B cell (primary cell): ENCODE results near the gene IPP. TPM values are rescaled to one million over a fixed set of nuclear protein-coding genes. Genes with fewer than 3 reads are reported as not detected.

Experiments
- ATAC-seq: fragments of 200-7000 bp; cut with Tn5 transposase; one replicate; pipeline ENCODE4 v1.10.0; 2021; ENCODE audit warnings: low read depth, mild to moderate bottlenecking, moderate number of reproducible peaks, moderate library complexity
- CTCF ChIA-PET: fragments of 350-600 bp; sonication (Branson Sonifier 250); formaldehyde crosslinking; loops from one replicate; lab custom pipeline; 2021; ENCODE audit warnings: antibody characterized with exemption, inconsistent platforms; lab: Charles Lee
- POLR2A ChIA-PET: fragments of 350-600 bp; sonication (Branson Sonifier 250); formaldehyde crosslinking; loops from one replicate; lab custom pipeline; 2021; ENCODE audit warnings: antibody characterized with exemption; lab: Charles Lee
- DNase-seq: peaks from one replicate; pipeline ENCODE4 v3.0.0; 2013
- H2AFZ ChIP-seq: 2 replicates; pipeline ENCODE4 v1.6.1; 2012; ENCODE audit warnings: mild to moderate bottlenecking, low read depth, low read length; ENCODE audit not compliant: insufficient read depth, poor library complexity, severe bottlenecking
- H3K27ac ChIP-seq, 2 donors: 1 replicate in 1 of 2; 2 replicates in 1 of 2; pipeline ENCODE4 v1.5.1; 2012 to 2013; ENCODE audit warnings: low read length in 2 of 2, mild to moderate bottlenecking in 2 of 2, moderate library complexity in 1 of 2
- H3K27me3 ChIP-seq, 4 experiments: fragments of 200-600 bp in 1 of 4; sonication (generic) in 1 of 4; replicated peaks in 1 of 4; 1 replicate in 2 of 4; 2 replicates in 2 of 4; pipeline versions ENCODE4 v1.6.1 to v1.7.0; 2013 to 2016; ENCODE audit warnings: low read length in 3 of 4, mild to moderate bottlenecking in 2 of 4, mixed read lengths in 1 of 4, moderate library complexity in 1 of 4; ENCODE audit not compliant: insufficient read depth in 4 of 4, control insufficient read depth in 3 of 4; ENCODE audit errors: control extremely low read depth in 1 of 4
- H3K36me3 ChIP-seq, 2 experiments: replicated peaks in 1 of 2; 1 replicate in 1 of 2; 2 replicates in 1 of 2; pipeline versions ENCODE4 v1.6.1 to v1.7.1; 2013; ENCODE audit warnings: low read length in 1 of 2; ENCODE audit not compliant: insufficient read depth in 2 of 2, control insufficient read depth in 1 of 2; ENCODE audit errors: control extremely low read depth in 1 of 2, extremely low read depth in 1 of 2
- H3K4me1 ChIP-seq, 2 donors: fragments of 200-600 bp in 1 of 2; sonication (generic) in 1 of 2; 1 replicate in 1 of 2; 2 replicates in 1 of 2; pipeline versions ENCODE4 v1.5.1 to v1.6.1; 2013 to 2017; ENCODE audit warnings: low read length in 2 of 2; ENCODE audit not compliant: control insufficient read depth in 2 of 2, insufficient read depth in 2 of 2
- H3K4me2 ChIP-seq: replicated peaks from 2 replicates; pipeline ENCODE3; 2012; ENCODE audit warnings: mild to moderate bottlenecking, low read depth, low read length; ENCODE audit not compliant: poor library complexity, severe bottlenecking
- H3K4me3 ChIP-seq, 5 experiments: fragments of 200-600 bp in 1 of 5; sonication (generic) in 1 of 5; 1 replicate in 3 of 5; 2 replicates in 2 of 5; pipeline versions ENCODE4 v1.5.1 to v1.7.0; 2011 to 2016; ENCODE audit warnings: low read length in 4 of 5, mild to moderate bottlenecking in 4 of 5, low read depth in 2 of 5, control low read depth in 1 of 5, moderate library complexity in 1 of 5; ENCODE audit not compliant: insufficient read depth in 1 of 5; ENCODE audit errors: control extremely low read depth in 1 of 5, extremely low read depth in 1 of 5
- H3K79me2 ChIP-seq: fragments of 200-600 bp; sonication (generic); one replicate; pipeline ENCODE4 v1.6.0; 2016; ENCODE audit warnings: low read length; ENCODE audit not compliant: control insufficient read depth, insufficient read depth
- H3K9ac ChIP-seq: fragments of 200-600 bp; sonication (generic); 2 replicates; pipeline ENCODE4 v1.6.1; 2017; ENCODE audit warnings: mild to moderate bottlenecking, low read length, moderate library complexity
- H3K9me3 ChIP-seq, 3 donors: one replicate each; pipeline versions ENCODE4 v1.6.1 to v1.7.1; 2013; ENCODE audit warnings: low read length in 2 of 3; ENCODE audit not compliant: control insufficient read depth in 2 of 3, insufficient read depth in 1 of 3; ENCODE audit errors: control extremely low read depth in 1 of 3
- H4K20me1 ChIP-seq: 2 replicates; pipeline ENCODE4 v1.6.0; 2012; ENCODE audit warnings: mild to moderate bottlenecking, low read length; ENCODE audit not compliant: insufficient read depth, control insufficient read depth, poor library complexity, severe bottlenecking
- H3K27ac Mint-ChIP-seq: one replicate; pipeline ENCODE4 v1.8.0; 2021; ENCODE audit warnings: mixed read lengths
- H3K27me3 Mint-ChIP-seq: one replicate; pipeline ENCODE4 v1.8.0; 2021; ENCODE audit warnings: mixed read lengths
- H3K4me1 Mint-ChIP-seq: one replicate; pipeline ENCODE4 v1.8.0; 2021; ENCODE audit warnings: mixed read lengths
- H3K4me3 Mint-ChIP-seq: one replicate; pipeline ENCODE4 v1.8.0; 2021; ENCODE audit warnings: mixed read lengths
- H3K9me3 Mint-ChIP-seq: one replicate; pipeline ENCODE4 v1.8.0; 2022; ENCODE audit warnings: mixed read lengths; ENCODE audit not compliant: insufficient read depth
- EZH2 ChIP-seq: IDR thresholded peaks from 2 replicates; pipeline ENCODE4 v1.6.1; 2012; ENCODE audit warnings: borderline replicate concordance, low read depth, mild to moderate bottlenecking, moderate library complexity, low read length; ENCODE audit not compliant: insufficient read depth, poor library complexity, severe bottlenecking
- WGBS: methylation state at CpG from one replicate; pipeline ENCODE4 v1.1.5; 2013; ENCODE audit warnings: missing lambda C conversion rate; ENCODE audit not compliant: insufficient coverage; 5-methylcytosine and 5-hydroxymethylcytosine counted together
- intact Hi-C: fragments of 100-400 bp; cut with micrococcal nuclease; formaldehyde crosslinking; loops from one replicate; pipeline ENCODE4 v1.10.0; 2022
- polyA plus RNA-seq: library from polyadenylated mRNA; depleted of rRNA; stranded (reverse); fragments of >200 nt; gene quantifications from 2 replicates; pipeline ENCODE4 v1.2.3, GENCODE V29; 2012
- total RNA-seq, 2 donors: library from RNA; stranded (reverse); fragments of 120-200 nt in 1 of 2; gene quantifications; 1 replicate in 1 of 2; 2 replicates in 1 of 2; pipeline versions ENCODE4 v1.2.3 to v1.2.4, GENCODE V29; 2013 to 2022
- TF ChIP-seq, protein P1 (sequence below): fragments of 200-600 bp; IDR thresholded peaks from one replicate; pipeline ENCODE4 v1.8.0; 2022; ENCODE audit warnings: antibody characterized with exemption, mild to moderate bottlenecking

IPP gene
- total and polyA plus RNA-seq, 2 donors (not counting 1 experiment from before 2014, with no cell fraction given): 2.3 to 12.1 TPM

DNA sequence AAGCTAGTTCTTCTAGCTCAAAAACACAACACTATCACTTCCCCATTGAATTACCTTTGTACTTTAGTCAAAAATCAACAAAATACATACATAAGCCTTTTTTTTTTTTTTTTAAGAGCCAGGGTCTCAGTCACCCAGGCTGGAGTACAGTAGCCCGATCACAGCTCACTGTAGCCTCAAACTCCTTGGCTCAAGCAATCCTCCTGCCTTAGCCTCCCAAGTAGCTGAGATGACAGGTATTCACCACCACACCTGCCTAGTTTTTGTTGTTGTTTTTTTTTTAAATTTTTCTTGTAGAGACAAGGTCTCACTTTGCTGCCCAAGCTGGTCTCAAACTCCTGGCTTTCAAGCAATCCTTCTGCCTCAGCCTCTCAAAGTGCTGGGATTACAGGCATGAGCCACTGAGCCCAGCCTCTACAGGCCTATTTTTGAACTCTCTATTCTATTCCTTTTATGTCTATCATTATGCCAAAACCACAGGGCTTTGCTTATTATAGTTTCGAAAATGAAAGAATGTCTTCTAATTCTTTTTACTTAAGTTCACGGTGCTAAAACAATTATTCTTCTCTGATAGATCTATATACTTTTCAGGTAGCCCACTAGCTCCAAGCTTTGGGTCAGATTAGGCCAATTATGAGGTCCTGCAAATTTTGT, 93.8 kb downstream of the IPP start:
- POLR2A ChIA-PET: no interaction called here
- Mint-ChIP-seq H3K27me3 (no peaks in the 10 kb centered on the region), H3K4me1 (no peaks in the 10 kb centered on the region), H3K27ac (no peak overlapping the region), H3K9me3 (no peaks in the 10 kb centered on the region), H3K4me3 (no peak overlapping the region)
- peaks cover 29% of the 10 kb centered on the region for H4K20me1 ChIP-seq
- DNase-seq: no peak
- H2AFZ ChIP-seq: no peak overlapping the region
- no peak overlapping the region for H3K27ac ChIP-seq
- TF ChIP-seq, protein P1, sequence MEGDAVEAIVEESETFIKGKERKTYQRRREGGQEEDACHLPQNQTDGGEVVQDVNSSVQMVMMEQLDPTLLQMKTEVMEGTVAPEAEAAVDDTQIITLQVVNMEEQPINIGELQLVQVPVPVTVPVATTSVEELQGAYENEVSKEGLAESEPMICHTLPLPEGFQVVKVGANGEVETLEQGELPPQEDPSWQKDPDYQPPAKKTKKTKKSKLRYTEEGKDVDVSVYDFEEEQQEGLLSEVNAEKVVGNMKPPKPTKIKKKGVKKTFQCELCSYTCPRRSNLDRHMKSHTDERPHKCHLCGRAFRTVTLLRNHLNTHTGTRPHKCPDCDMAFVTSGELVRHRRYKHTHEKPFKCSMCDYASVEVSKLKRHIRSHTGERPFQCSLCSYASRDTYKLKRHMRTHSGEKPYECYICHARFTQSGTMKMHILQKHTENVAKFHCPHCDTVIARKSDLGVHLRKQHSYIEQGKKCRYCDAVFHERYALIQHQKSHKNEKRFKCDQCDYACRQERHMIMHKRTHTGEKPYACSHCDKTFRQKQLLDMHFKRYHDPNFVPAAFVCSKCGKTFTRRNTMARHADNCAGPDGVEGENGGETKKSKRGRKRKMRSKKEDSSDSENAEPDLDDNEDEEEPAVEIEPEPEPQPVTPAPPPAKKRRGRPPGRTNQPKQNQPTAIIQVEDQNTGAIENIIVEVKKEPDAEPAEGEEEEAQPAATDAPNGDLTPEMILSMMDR: no peak
- TF ChIP-seq EZH2: no peak
- H3K27me3 ChIP-seq: no peaks in the 10 kb centered on the region
- H3K9ac ChIP-seq: no peak overlapping the region
- WGBS: no CpG with 5 or more reads among the region's 3 CpGs
- peaks cover 41% of the 10 kb centered on the region for H3K79me2 ChIP-seq
- CTCF ChIA-PET: interaction anchor here (0.7 kb wide), 1 partner anchor 30 kb away, joined by 4 read pairs; the partner anchor contains the start of gene GPBP1L1
- H3K36me3 ChIP-seq: peaks cover 6 to 84% of the 10 kb centered on the region in 2 experiments
- H3K9me3 ChIP-seq: no peaks in the 10 kb centered on the region
- intact Hi-C loops: no loop called here
- H3K4me1 ChIP-seq: no peaks in the 10 kb centered on the region
- H3K4me3 ChIP-seq: no peak overlapping the region
- no peak overlapping the region for H3K4me2 ChIP-seq
- no peak for ATAC-seq

DNA sequence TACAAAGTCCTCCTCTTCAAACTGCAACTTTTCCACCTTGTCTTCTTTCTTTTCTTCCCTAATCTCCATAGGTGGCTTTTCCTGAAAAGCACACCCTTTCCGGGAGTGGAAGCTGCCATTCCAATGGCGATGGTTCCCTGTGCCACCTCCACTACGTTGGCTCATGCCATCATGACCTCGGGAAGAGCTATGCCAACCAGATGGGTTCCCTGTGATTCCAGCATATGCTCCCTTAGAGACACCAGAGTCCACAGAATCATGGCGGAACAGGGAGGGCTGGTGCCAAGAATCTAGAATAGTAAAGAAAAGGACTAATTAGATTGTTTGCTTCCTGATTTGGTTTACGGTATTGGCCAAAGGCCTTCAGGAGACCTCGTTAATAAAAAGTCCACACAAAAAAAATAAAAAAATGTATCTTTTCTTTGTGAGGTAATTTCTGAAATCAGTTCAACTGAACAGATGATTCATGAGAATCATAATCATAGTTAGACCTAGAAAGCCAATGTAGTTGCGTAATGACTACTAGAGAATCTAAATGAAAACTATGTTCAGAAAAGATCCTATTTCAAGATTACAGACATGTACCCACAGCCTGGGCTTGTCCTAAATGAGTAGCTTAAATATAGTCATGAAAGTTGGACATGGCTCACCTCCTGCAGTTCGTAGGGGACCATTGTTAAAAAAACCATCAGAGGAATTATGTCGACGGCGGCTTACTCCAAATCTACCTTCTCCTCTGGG, 95.7 kb downstream of the IPP start:
- Mint-ChIP-seq H3K9me3 (no peaks in the 10 kb centered on the region), H3K27ac (no peak overlapping the region), H3K4me1 (peaks cover 3% of the 10 kb centered on the region), H3K27me3 (no peaks in the 10 kb centered on the region), H3K4me3 (no peak overlapping the region)
- H3K4me3 ChIP-seq: no peak overlapping the region
- H3K27me3 ChIP-seq: no peaks in the 10 kb centered on the region
- 100% methylated on average over 4 of the region's 12 CpGs for WGBS
- no peak for TF ChIP-seq EZH2
- TF ChIP-seq, protein P1: no peak
- peaks cover 26% of the 10 kb centered on the region for H4K20me1 ChIP-seq
- H3K9me3 ChIP-seq: no peaks in the 10 kb centered on the region
- H3K9ac ChIP-seq: no peak overlapping the region
- peaks cover 6 to 90% of the 10 kb centered on the region in 2 experiments for H3K36me3 ChIP-seq
- no peak for ATAC-seq
- H3K27ac ChIP-seq: no peak overlapping the region
- H3K4me2 ChIP-seq: no peak overlapping the region
- H2AFZ ChIP-seq: no peak overlapping the region
- H3K79me2 ChIP-seq: peaks cover 46% of the 10 kb centered on the region
- DNase-seq: no peak
- ChIA-PET POLR2A (no interaction called here), CTCF (interaction anchor here (0.6 kb wide), 1 partner anchor 25 kb away, joined by 4 read pairs; no protein-coding TSS in a partner anchor)
- intact Hi-C loops: no loop called here
- no peaks in the 10 kb centered on the region for H3K4me1 ChIP-seq
